Gastrocnemius medialis (tissue), 4 donors: ENCODE measurements around the gene RERE.

Source experiments
- CTCF ChIP-seq, 5 experiments: fragments of 450-650 bp in 3 of 5; fragments of 200-600 bp in 2 of 5; sonication (generic) in 2 of 5; IDR thresholded peaks in 4 of 5; conservative IDR thresholded peaks in 1 of 5; 1 replicate in 4 of 5; 2 replicates in 1 of 5; pipeline ENCODE4 v1.5.1; 2016 to 2019; ENCODE audit warnings: antibody characterized with exemption in 5 of 5, mild to moderate bottlenecking in 3 of 5, moderate library complexity in 3 of 5
- POLR2A ChIP-seq, 2 donors: fragments of 450-650 bp; IDR thresholded peaks; one replicate each; pipeline ENCODE4 v1.6.1; 2017; ENCODE audit warnings: antibody characterized with exemption in 2 of 2, mild to moderate bottlenecking in 2 of 2, moderate library complexity in 2 of 2

GRCh38 chr1:8664887-8665286, 152.6 kb downstream of the RERE start:
- no peak for TF ChIP-seq CTCF (IDR thresholded peaks at IDR 0.05 in 4 of 5, conservative IDR thresholded peaks at IDR 0.05 in 1 of 5)
- no peak for TF ChIP-seq POLR2A (IDR thresholded peaks at IDR 0.05)
